ENCODE data around the gene COL17A1.

GRCh38 chr10:104074505-104074904 is 11.2 kb downstream of the COL17A1 start:
- TF ChIP-seq POLR2A (IDR thresholded peaks at IDR 0.05): no peak
- TF ChIP-seq CTCF (IDR thresholded peaks at IDR 0.05): no peak

All from uterus (tissue), 2 donors.